SK-N-SH (cell line): ENCODE measurements around the gene MYO7A. TPM values are rescaled to one million over a fixed set of nuclear protein-coding genes. Genes with fewer than 3 reads are reported as not detected.

Experiments used
- CTCF ChIA-PET: fragments of 300-600, 350-600 bp; formaldehyde crosslinking; extraction: SDS; loops from one replicate; lab custom pipeline; 2021; lab: Yijun Ruan, JAX
- POLR2A ChIA-PET: fragments of 350-600 bp; sonication (Branson Sonifier 250); formaldehyde crosslinking; extraction: SDS; loops from one replicate; lab custom pipeline; 2020; ENCODE audit warnings: antibody characterized with exemption, inconsistent platforms; lab: Yijun Ruan, JAX
- DNase-seq: peaks from one replicate; pipeline ENCODE4 v3.0.0; 2012
- H2AFZ ChIP-seq: fragments of 200-600 bp; sonication (generic); 2 replicates; pipeline ENCODE4 v1.8.1; 2016; ENCODE audit warnings: antibody characterized with exemption, mild to moderate bottlenecking, low read depth
- H3F3A ChIP-seq: fragments of 200-600 bp; sonication (generic); replicated peaks from 2 replicates; pipeline ENCODE3; 2016; ENCODE audit warnings: antibody characterized with exemption, mild to moderate bottlenecking; ENCODE audit not compliant: insufficient read depth
- H3K27ac ChIP-seq, 2 experiments: fragments of 200-500 bp in 1 of 2; fragments of 200-600 bp in 1 of 2; sonication (Bioruptor generic) in 1 of 2; sonication (generic), shearing (Covaris generic) in 1 of 2; 2 replicates each; pipeline versions ENCODE4 v1.5.1 to v1.6.1; 2014 to 2016; ENCODE audit warnings: low read depth in 2 of 2, inconsistent platforms in 1 of 2, low read length in 1 of 2, mild to moderate bottlenecking in 1 of 2, mixed read lengths in 1 of 2
- H3K27me3 ChIP-seq: fragments of 200-600 bp; sonication (generic), shearing (Covaris generic); 2 replicates; pipeline ENCODE4 v1.6.1; 2016; ENCODE audit warnings: mixed run types; ENCODE audit not compliant: insufficient read depth
- H3K36me3 ChIP-seq, 2 experiments: fragments of 200-500 bp in 1 of 2; fragments of 200-600 bp in 1 of 2; sonication (Bioruptor generic) in 1 of 2; sonication (generic) in 1 of 2; replicated peaks in 1 of 2; 2 replicates each; pipeline versions ENCODE3 to v1.5.1; 2014 to 2016; ENCODE audit warnings: low read length in 1 of 2, mild to moderate bottlenecking in 1 of 2; ENCODE audit not compliant: insufficient read depth in 2 of 2, control insufficient read depth in 1 of 2
- H3K4me1 ChIP-seq, 2 experiments: fragments of 200-500 bp in 1 of 2; fragments of 200-600 bp in 1 of 2; sonication (Bioruptor generic) in 1 of 2; sonication (generic), shearing (Covaris generic) in 1 of 2; 2 replicates each; pipeline versions ENCODE4 v1.5.1 to v1.6.1; 2014 to 2016; ENCODE audit warnings: low read depth in 1 of 2, low read length in 1 of 2, mixed run types in 1 of 2; ENCODE audit not compliant: insufficient read depth in 2 of 2, control insufficient read depth in 1 of 2
- H3K4me2 ChIP-seq: fragments of 200-600 bp; sonication (generic), shearing (Covaris generic); 2 replicates; pipeline ENCODE4 v1.6.1; 2017; ENCODE audit warnings: mixed run types
- H3K4me3 ChIP-seq, 2 experiments: fragments of 200-500 bp in 1 of 2; fragments of 200-600 bp in 1 of 2; sonication (Bioruptor generic) in 1 of 2; sonication (generic), shearing (Covaris generic) in 1 of 2; 2 replicates each; pipeline versions ENCODE4 v1.5.1 to v1.8.1; 2014 to 2016; ENCODE audit warnings: low read depth in 2 of 2, inconsistent platforms in 1 of 2, low read length in 1 of 2, mild to moderate bottlenecking in 1 of 2, mixed read lengths in 1 of 2, moderate library complexity in 1 of 2
- H3K79me2 ChIP-seq: fragments of 200-600 bp; sonication (generic); 2 replicates; pipeline ENCODE4 v1.8.1; 2017; ENCODE audit warnings: mild to moderate bottlenecking; ENCODE audit not compliant: insufficient read depth
- H3K9ac ChIP-seq: fragments of 200-600 bp; sonication (generic); 2 replicates; pipeline ENCODE4 v1.6.1; 2017; ENCODE audit warnings: mixed run types
- H3K9me2 ChIP-seq: fragments of 200-600 bp; sonication (generic); 2 replicates; pipeline ENCODE4 v1.6.1; 2017; ENCODE audit warnings: mixed run types
- H3K9me3 ChIP-seq: fragments of 200-600 bp; sonication (generic); 2 replicates; pipeline ENCODE4 v1.6.1; 2017; ENCODE audit warnings: mixed run types, mild to moderate bottlenecking, moderate library complexity
- H4K20me1 ChIP-seq: fragments of 200-600 bp; sonication (generic); 2 replicates; pipeline ENCODE4 v1.6.1; 2017; ENCODE audit warnings: mild to moderate bottlenecking, mixed run types; ENCODE audit not compliant: insufficient read depth
- CTCF ChIP-seq: fragments of 200-600 bp; sonication (generic); IDR thresholded peaks from 2 replicates; pipeline ENCODE4 v1.6.1; 2017; ENCODE audit warnings: antibody characterized with exemption, mild to moderate bottlenecking, moderate library complexity
- FOXJ3 ChIP-seq: sonication (generic); formaldehyde crosslinking; IDR thresholded peaks from 2 replicates; pipeline ENCODE4 v1.5.1; 2020; ENCODE audit warnings: mild to moderate bottlenecking, missing genetic modification reagents
- GABPA ChIP-seq: IDR thresholded peaks from 2 replicates; pipeline ENCODE4 v1.4.0; 2012; ENCODE audit warnings: low read depth, mild to moderate bottlenecking
- IRF3 ChIP-seq: fragments of 150-350 bp; IDR thresholded peaks from 2 replicates; pipeline ENCODE4 v1.6.1; 2016; ENCODE audit warnings: mild to moderate bottlenecking, low read depth, low read length
- MAX ChIP-seq: IDR thresholded peaks from 2 replicates; pipeline ENCODE4 v1.4.0; 2012; ENCODE audit warnings: low read depth
- MXI1 ChIP-seq: IDR thresholded peaks from 2 replicates; pipeline ENCODE4 v1.6.1; 2012; ENCODE audit warnings: mild to moderate bottlenecking, low read depth, low read length, improper control_type of control experiment
- NRF1 ChIP-seq: IDR thresholded peaks from 2 replicates; pipeline ENCODE4 v1.6.1; 2012; ENCODE audit warnings: low read depth, mild to moderate bottlenecking, low read length
- POLR2AphosphoS5 ChIP-seq: IDR thresholded peaks from 2 replicates; pipeline ENCODE4 v1.6.1; 2012; ENCODE audit warnings: low read depth, low read length
- REST ChIP-seq: IDR thresholded peaks from 2 replicates; pipeline ENCODE4 v1.6.1; 2012; ENCODE audit warnings: mild to moderate bottlenecking, low read depth, low read length, moderate library complexity
- TCF12 ChIP-seq: IDR thresholded peaks from 2 replicates; pipeline ENCODE4 v1.4.0; 2012
- TEAD4 ChIP-seq: IDR thresholded peaks from 2 replicates; pipeline ENCODE4 v1.4.0; 2012; ENCODE audit warnings: mild to moderate bottlenecking, borderline replicate concordance; ENCODE audit not compliant: insufficient read depth
- YY1 ChIP-seq: IDR thresholded peaks from 2 replicates; pipeline ENCODE4 v1.4.0; 2012; ENCODE audit warnings: low read depth, mild to moderate bottlenecking
- ZBTB33 ChIP-seq: IDR thresholded peaks from 2 replicates; pipeline ENCODE4 v1.4.0; 2012; ENCODE audit warnings: low read depth, borderline replicate concordance
- WGBS: methylation state at CpG from one replicate; pipeline ENCODE4 v1.1.6; 2017; ENCODE audit warnings: low lambda C conversion rate; 5-methylcytosine and 5-hydroxymethylcytosine counted together
- polyA plus RNA-seq, 3 experiments: library from polyadenylated mRNA; depleted of rRNA; stranded (reverse); fragments of >200 nt; gene quantifications; 2 replicates each; pipeline ENCODE4 v1.2.3, GENCODE V29; 2012

MYO7A gene
- polyA plus RNA-seq, 1 of the 3 experiments (the other 2 are of a cell fraction) = 0.08 TPM

GRCh38 chr11:77167111-77167626, 39.1 kb downstream of the MYO7A start (continued):
- TF ChIP-seq TEAD4 (no peak), POLR2AphosphoS5 (no peak), FOXJ3 (CRISPR knock-in tag) (no peak), GABPA (no peak), CTCF (no peak), TCF12 (no peak), MXI1 (no peak), MAX (no peak), YY1 (no peak)

GRCh38 chr11:77167791-77168190, 39.7 kb downstream of the MYO7A start:
- ChIA-PET POLR2A (no interaction called here), CTCF (interaction anchor here (0.9 to 4.6 kb wide), 4 partner anchors 19 to 380 kb away, joined by 3 to 25 read pairs (median 10); partner anchors contain the start of gene MYO7A)
- H3K27me3 ChIP-seq = no peaks in the 10 kb centered on the region

More at GRCh38 chr11:77167791-77168190, 39.7 kb downstream of the MYO7A start:
- Histone ChIP-seq H3K9ac (no peak overlapping the region), H2AFZ (no peak overlapping the region), H3F3A (no peaks in the 10 kb centered on the region), H3K4me3 (no peak overlapping the region), H3K4me1 (no peaks in the 10 kb centered on the region), H4K20me1 (no peaks in the 10 kb centered on the region), H3K9me3 (no peaks in the 10 kb centered on the region), H3K9me2 (no peaks in the 10 kb centered on the region), H3K4me2 (no peak overlapping the region), H3K79me2 (no peaks in the 10 kb centered on the region), H3K27ac (no peak overlapping the region), H3K36me3 (no peaks in the 10 kb centered on the region)
- WGBS = 65% methylated on average over 8 of the region's 8 CpGs
- no peak for DNase-seq
- TF ChIP-seq ZBTB33 (no peak), IRF3 (no peak), REST (no peak), NRF1 (no peak)
